ENCODE measurements around the gene ALAD. TPM values are rescaled to one million over a fixed set of nuclear protein-coding genes. Genes with fewer than 3 reads are reported as not detected.

ALAD gene
- total and polyA plus RNA-seq, 9 of the 15 experiments (the other 6 are each of a cell fraction or from before 2014, with no cell fraction given), result 1.3 to 12.7 (median 6.8) TPM

DNA sequence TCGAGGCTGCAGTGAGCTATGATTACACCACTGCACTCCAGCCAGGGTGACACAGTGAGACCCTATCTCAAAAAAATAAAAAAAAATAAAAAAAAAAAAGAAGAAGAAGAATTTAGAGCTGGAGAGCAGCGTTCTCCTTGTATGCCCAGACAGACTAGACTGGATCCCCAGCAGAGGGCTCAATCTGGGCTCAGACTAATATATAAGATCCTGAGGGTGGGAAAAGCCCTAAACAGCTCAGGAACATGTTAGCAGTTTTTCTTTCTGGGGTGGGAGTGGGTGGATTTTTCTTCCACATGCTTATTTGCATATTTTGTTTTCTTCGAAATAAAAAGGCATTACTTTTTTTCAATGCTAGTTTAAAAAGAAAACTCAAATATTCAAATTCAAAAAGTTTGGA, 52.6 kb downstream of the ALAD start:
- in situ Hi-C loops (cut with MboI), result no loop called here
- TF ChIP-seq, protein P1, sequence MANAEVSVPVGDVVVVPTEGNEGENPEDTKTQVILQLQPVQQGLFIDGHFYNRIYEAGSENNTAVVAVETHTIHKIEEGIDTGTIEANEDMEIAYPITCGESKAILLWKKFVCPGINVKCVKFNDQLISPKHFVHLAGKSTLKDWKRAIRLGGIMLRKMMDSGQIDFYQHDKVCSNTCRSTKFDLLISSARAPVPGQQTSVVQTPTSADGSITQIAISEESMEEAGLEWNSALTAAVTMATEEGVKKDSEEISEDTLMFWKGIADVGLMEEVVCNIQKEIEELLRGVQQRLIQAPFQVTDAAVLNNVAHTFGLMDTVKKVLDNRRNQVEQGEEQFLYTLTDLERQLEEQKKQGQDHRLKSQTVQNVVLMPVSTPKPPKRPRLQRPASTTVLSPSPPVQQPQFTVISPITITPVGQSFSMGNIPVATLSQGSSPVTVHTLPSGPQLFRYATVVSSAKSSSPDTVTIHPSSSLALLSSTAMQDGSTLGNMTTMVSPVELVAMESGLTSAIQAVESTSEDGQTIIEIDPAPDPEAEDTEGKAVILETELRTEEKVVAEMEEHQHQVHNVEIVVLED (CRISPR knock-in tag; IDR thresholded peaks at IDR 0.05), result no peak
- TF ChIP-seq ZNF766 (CRISPR knock-in tag; conservative IDR thresholded peaks at IDR 0.05) (no peak), CBX3 (IDR thresholded peaks at IDR 0.05; ENCODE audit: borderline replicate concordance in 1 of 2, low read length in 2 of 2) (no peak), SMARCA4 (IDR thresholded peaks at IDR 0.05) (no peak), TCF3 (CRISPR knock-in tag; IDR thresholded peaks at IDR 0.05) (no peak), SMAD1 (IDR thresholded peaks at IDR 0.05; ENCODE audit: low read depth, low read length, partially characterized antibody) (no peak), RAD51 (IDR thresholded peaks at IDR 0.05; ENCODE audit: borderline replicate concordance, low read depth) (no peak), OTX1 (CRISPR knock-in tag; IDR thresholded peaks at IDR 0.05) (no peak), CBX2 (IDR thresholded peaks at IDR 0.05; ENCODE audit: insufficient read depth, low read length, poor library complexity, severe bottlenecking) (no peak), HDAC1 (IDR thresholded peaks at IDR 0.05) (no peak), FOXK1 (CRISPR knock-in tag; IDR thresholded peaks at IDR 0.05; ENCODE audit: borderline replicate concordance) (no peak), ZFX (CRISPR knock-in tag; IDR thresholded peaks at IDR 0.05) (no peak)
- TF ChIP-seq, protein P2, sequence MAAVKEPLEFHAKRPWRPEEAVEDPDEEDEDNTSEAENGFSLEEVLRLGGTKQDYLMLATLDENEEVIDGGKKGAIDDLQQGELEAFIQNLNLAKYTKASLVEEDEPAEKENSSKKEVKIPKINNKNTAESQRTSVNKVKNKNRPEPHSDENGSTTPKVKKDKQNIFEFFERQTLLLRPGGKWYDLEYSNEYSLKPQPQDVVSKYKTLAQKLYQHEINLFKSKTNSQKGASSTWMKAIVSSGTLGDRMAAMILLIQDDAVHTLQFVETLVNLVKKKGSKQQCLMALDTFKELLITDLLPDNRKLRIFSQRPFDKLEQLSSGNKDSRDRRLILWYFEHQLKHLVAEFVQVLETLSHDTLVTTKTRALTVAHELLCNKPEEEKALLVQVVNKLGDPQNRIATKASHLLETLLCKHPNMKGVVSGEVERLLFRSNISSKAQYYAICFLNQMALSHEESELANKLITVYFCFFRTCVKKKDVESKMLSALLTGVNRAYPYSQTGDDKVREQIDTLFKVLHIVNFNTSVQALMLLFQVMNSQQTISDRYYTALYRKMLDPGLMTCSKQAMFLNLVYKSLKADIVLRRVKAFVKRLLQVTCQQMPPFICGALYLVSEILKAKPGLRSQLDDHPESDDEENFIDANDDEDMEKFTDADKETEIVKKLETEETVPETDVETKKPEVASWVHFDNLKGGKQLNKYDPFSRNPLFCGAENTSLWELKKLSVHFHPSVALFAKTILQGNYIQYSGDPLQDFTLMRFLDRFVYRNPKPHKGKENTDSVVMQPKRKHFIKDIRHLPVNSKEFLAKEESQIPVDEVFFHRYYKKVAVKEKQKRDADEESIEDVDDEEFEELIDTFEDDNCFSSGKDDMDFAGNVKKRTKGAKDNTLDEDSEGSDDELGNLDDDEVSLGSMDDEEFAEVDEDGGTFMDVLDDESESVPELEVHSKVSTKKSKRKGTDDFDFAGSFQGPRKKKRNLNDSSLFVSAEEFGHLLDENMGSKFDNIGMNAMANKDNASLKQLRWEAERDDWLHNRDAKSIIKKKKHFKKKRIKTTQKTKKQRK (IDR thresholded peaks at IDR 0.05; ENCODE audit: borderline replicate concordance, low read depth, low read length), result no peak
- TF ChIP-seq, protein P3, sequence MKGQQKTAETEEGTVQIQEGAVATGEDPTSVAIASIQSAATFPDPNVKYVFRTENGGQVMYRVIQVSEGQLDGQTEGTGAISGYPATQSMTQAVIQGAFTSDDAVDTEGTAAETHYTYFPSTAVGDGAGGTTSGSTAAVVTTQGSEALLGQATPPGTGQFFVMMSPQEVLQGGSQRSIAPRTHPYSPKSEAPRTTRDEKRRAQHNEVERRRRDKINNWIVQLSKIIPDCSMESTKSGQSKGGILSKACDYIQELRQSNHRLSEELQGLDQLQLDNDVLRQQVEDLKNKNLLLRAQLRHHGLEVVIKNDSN (CRISPR knock-in tag; IDR thresholded peaks at IDR 0.05), result no peak
- TF ChIP-seq, protein P4, sequence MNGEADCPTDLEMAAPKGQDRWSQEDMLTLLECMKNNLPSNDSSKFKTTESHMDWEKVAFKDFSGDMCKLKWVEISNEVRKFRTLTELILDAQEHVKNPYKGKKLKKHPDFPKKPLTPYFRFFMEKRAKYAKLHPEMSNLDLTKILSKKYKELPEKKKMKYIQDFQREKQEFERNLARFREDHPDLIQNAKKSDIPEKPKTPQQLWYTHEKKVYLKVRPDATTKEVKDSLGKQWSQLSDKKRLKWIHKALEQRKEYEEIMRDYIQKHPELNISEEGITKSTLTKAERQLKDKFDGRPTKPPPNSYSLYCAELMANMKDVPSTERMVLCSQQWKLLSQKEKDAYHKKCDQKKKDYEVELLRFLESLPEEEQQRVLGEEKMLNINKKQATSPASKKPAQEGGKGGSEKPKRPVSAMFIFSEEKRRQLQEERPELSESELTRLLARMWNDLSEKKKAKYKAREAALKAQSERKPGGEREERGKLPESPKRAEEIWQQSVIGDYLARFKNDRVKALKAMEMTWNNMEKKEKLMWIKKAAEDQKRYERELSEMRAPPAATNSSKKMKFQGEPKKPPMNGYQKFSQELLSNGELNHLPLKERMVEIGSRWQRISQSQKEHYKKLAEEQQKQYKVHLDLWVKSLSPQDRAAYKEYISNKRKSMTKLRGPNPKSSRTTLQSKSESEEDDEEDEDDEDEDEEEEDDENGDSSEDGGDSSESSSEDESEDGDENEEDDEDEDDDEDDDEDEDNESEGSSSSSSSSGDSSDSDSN (IDR thresholded peaks at IDR 0.05; ENCODE audit: borderline replicate concordance in 1 of 2, low read depth in 2 of 2, low read length in 2 of 2), result no peak

More for the DNA sequence above, 52.6 kb downstream of the ALAD start:
- FAIRE-seq (no peak), ATAC-seq (no peak), DNase-seq (ENCODE audit: extremely low read depth in 1 of 4, low spot score in 3 of 4) (no peak)
- Histone ChIP-seq H3K9me3 (replicated peaks; ENCODE audit: control insufficient read depth, insufficient read depth, low read depth, low read length) (no peaks in the 10 kb centered on the region), H4K20me1 (replicated peaks; ENCODE audit: control insufficient read depth, insufficient read depth, low read length) (no peaks in the 10 kb centered on the region), H3K27me3 (ENCODE audit: control insufficient read depth in 2 of 2, insufficient read depth in 2 of 2, low read length in 2 of 2) (0 out of 5 replicates have a peak, but pooled peaks cover 0 to 2% of the 10 kb centered on the region in 2 experiments), H3K4me3 (no peak overlapping the region), H3K4me1 (replicated peaks in 1 of 2; ENCODE audit: control insufficient read depth in 2 of 2, insufficient read depth in 2 of 2, low read length in 2 of 2) (peaks cover 9 to 15% of the 10 kb centered on the region in 2 experiments; a peak in 4 of 5 replicates), H3K9me1 (ENCODE audit: control insufficient read depth, insufficient read depth, low read length) (no peaks in the 10 kb centered on the region), H3K27ac (ENCODE audit: extremely low read depth, low read depth, low read length) (no peak overlapping the region), H2AFZ (ENCODE audit: low read depth, low read length) (no peak overlapping the region), H3K36me3 (ENCODE audit: control insufficient read depth, insufficient read depth, low read length) (no peaks in the 10 kb centered on the region), H3K9ac (ENCODE audit: insufficient read depth in 1 of 2, low read depth in 2 of 2, low read length in 2 of 2) (no peak overlapping the region), H3K4me2 (ENCODE audit: insufficient read depth, low read length) (no peak overlapping the region), H3K79me2 (ENCODE audit: control insufficient read depth, insufficient read depth, low read length) (no peaks in the 10 kb centered on the region)
- 49% methylated on average over 3 of the region's 3 CpGs for WGBS (ENCODE audit: insufficient coverage, low coverage, missing lambda C conversion rate)
- BruUV-seq (replicated peaks), result no TSS peak
- ChIA-PET CTCF (ENCODE audit: low intra/inter-chr PET ratio) (no interaction called here), POLR2A (interaction anchor here (0.6 to 2.4 kb wide), 5 partner anchors 8 to 1034 kb away, joined by 3 to 12 read pairs (median 4); partner anchors contain the start of genes ALAD, C9orf43, POLE3 and WDR31)
- intact Hi-C loops (cut with micrococcal nuclease), result no loop called here
